Adrenal gland (tissue), 12 donors: ENCODE measurements around the gene LEF1. TPM values are rescaled to one million over a fixed set of nuclear protein-coding genes. Genes with fewer than 3 reads are reported as not detected.

ENCODE experiments used
- DNase-seq, 7 donors: peaks; one replicate each; pipeline ENCODE4 v3.0.0-alpha.2; 2019 to 2020
- H3K27ac ChIP-seq, 5 donors: fragments of 200-600 bp; sonication (generic) in 4 of 5; 1 replicate in 3 of 5; 2 replicates in 2 of 5; pipeline versions ENCODE4 v1.5.1 to v1.8.0; 2016 to 2020; ENCODE audit warnings: mild to moderate bottlenecking in 1 of 5
- H3K27me3 ChIP-seq: fragments of 200-600 bp; 2 replicates; pipeline ENCODE4 v1.8.0; 2021
- H3K36me3 ChIP-seq, 2 donors: fragments of 200-600 bp; replicated peaks in 1 of 2; 1 replicate in 1 of 2; 2 replicates in 1 of 2; pipeline versions ENCODE4 v1.5.1 to v1.8.0; 2018 to 2022
- H3K4me1 ChIP-seq, 2 donors: fragments of 200-600 bp; replicated peaks in 1 of 2; 1 replicate in 1 of 2; 2 replicates in 1 of 2; pipeline versions ENCODE4 v1.5.1 to v1.8.0; 2018 to 2021
- H3K4me3 ChIP-seq, 4 donors: fragments of 200-600 bp; sonication (generic) in 3 of 4; one replicate each; pipeline ENCODE4 v1.5.1; 2016 to 2018
- H3K9me3 ChIP-seq, 3 donors: fragments of 200-600 bp; sonication (generic) in 1 of 3; replicated peaks in 1 of 3; 1 replicate in 2 of 3; 2 replicates in 1 of 3; pipeline versions ENCODE4 v1.5.1 to v1.8.0; 2016 to 2021
- POLR2A ChIP-seq, 2 donors: fragments of 450-650 bp; IDR thresholded peaks; one replicate each; pipeline ENCODE4 v1.6.1; 2017; ENCODE audit warnings: antibody characterized with exemption in 2 of 2, mild to moderate bottlenecking in 2 of 2, moderate library complexity in 1 of 2
- WGBS, 4 donors: extraction: QIAGEN DNeasy Blood & Tissue Kit in 2 of 4; methylation state at CpG; one replicate each; pipeline versions ENCODE4 v1.1.5 to v1.1.7; 2013 to 2017; 5-methylcytosine and 5-hydroxymethylcytosine counted together
- intact Hi-C, 2 donors: fragments of 100-400 bp; cut with DNase I; formaldehyde crosslinking; loops; one replicate each; pipeline versions ENCODE4 v1.14.1 to v1.15.0; 2022 to 2023
- polyA plus RNA-seq, 3 donors: library from polyadenylated mRNA; stranded (reverse); fragments of 200-250 nt in 2 of 3; fragments of 350-450 nt in 1 of 3; fragmentation: Illumina TruSeq in 1 of 3; extraction: RNeasy Lipid Tissue Mini Kit (QIAGEN cat#74804) in 1 of 3; gene quantifications; one replicate each; pipeline ENCODE4 v1.2.3, GENCODE V29; 2013 to 2014
- total RNA-seq, 9 donors: library from RNA; depleted of rRNA in 4 of 9; stranded (reverse); fragments of >200 nt in 4 of 9; fragments of 120-200 nt in 1 of 9; fragmentation: NEBNext Ultra II Directional in 1 of 9; extraction: Animal tissue kit (Norgen Biotek cat#: 25700) in 1 of 9; gene quantifications; one replicate each; pipeline versions ENCODE4 v1.1.0 to v1.2.4, GENCODE V29; 2013 to 2023
- TF ChIP-seq, protein P1 (sequence below), 6 experiments: fragments of 450-650 bp in 4 of 6; fragments of 200-600 bp in 2 of 6; sonication (generic) in 1 of 6; IDR thresholded peaks; 1 replicate in 5 of 6; 2 replicates in 1 of 6; pipeline versions ENCODE4 v1.5.1 to v1.8.0; 2016 to 2021; ENCODE audit warnings: antibody characterized with exemption in 6 of 6, mild to moderate bottlenecking in 2 of 6, moderate library complexity in 1 of 6
- donor health status: healthy with polysubstance abuse.
- donor health status: Bipolar disorder and iron deficiency.
- donor health status: DM: yes; HTN: yes; CAD: no.
- donor health status: DM: no; HTN: no; CAD: no.
- donor health status: DM: no; HTN: no; CAD: no.
- donor health status: DM: yes; HTN: yes; CAD: no.

Gene LEF1
- total and polyA plus RNA-seq, 12 donors: 6.1 to 78.2 (median 41.5) TPM

DNA sequence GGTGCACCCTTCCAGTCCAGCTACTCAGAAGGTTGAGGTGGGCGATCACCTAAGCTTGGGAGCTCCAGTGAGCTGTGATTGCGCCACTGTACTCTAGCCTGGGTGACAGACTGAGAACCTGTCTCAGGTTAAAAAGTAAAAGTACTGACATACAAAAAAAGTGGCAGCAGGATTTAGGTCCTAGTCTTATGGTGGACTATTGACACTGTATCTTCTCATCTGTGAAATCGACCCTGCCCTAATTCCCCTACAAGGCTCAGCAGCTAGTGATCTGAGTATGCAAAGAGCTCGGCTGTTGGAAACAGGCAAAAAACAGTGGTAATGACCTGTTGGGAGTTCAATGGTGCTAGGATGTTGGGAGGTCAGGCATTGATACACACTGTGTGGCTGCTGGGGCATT is 57.0 kb downstream of the LEF1 start:
- H3K4me3 ChIP-seq: no peak overlapping the region
- H3K27ac ChIP-seq: no peak overlapping the region
- H3K4me1 ChIP-seq: peaks cover 6 to 10% of the 10 kb centered on the region in 2 donors
- H3K36me3 ChIP-seq: no peaks in the 10 kb centered on the region
- TF ChIP-seq, protein P1, sequence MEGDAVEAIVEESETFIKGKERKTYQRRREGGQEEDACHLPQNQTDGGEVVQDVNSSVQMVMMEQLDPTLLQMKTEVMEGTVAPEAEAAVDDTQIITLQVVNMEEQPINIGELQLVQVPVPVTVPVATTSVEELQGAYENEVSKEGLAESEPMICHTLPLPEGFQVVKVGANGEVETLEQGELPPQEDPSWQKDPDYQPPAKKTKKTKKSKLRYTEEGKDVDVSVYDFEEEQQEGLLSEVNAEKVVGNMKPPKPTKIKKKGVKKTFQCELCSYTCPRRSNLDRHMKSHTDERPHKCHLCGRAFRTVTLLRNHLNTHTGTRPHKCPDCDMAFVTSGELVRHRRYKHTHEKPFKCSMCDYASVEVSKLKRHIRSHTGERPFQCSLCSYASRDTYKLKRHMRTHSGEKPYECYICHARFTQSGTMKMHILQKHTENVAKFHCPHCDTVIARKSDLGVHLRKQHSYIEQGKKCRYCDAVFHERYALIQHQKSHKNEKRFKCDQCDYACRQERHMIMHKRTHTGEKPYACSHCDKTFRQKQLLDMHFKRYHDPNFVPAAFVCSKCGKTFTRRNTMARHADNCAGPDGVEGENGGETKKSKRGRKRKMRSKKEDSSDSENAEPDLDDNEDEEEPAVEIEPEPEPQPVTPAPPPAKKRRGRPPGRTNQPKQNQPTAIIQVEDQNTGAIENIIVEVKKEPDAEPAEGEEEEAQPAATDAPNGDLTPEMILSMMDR (IDR thresholded peaks at IDR 0.05): no peak
- TF ChIP-seq POLR2A (IDR thresholded peaks at IDR 0.05): no peak
- no peak for DNase-seq
- H3K9me3 ChIP-seq: no peaks in the 10 kb centered on the region
- 89 to 96% (median 93%) methylated on average over 4 of the region's 4 CpGs for WGBS, 4 donors
- no peaks in the 10 kb centered on the region for H3K27me3 ChIP-seq
- intact Hi-C loops: no loop called here

DNA sequence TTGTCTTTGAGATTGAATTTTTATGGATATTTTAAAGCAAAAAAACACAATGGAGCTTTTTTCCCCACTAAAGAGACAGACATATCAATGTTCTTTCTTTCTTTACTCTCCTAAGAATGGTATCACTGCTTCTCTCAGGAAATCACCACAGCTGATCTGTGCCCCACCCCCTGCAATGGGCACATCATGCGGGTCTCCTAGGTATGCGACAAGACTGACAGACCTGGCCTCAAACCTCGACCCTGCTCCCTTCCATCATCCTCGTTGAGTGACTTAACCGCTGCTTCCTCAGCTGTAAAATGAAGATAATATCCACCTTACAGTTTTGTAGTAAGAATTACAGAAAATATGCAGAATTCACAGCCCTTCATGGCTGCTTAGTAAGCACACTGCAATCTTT is 58.3 kb downstream of the LEF1 start:
- 81 to 84% (median 82%) methylated on average over 5 of the region's 5 CpGs for WGBS, 4 donors

DNA sequence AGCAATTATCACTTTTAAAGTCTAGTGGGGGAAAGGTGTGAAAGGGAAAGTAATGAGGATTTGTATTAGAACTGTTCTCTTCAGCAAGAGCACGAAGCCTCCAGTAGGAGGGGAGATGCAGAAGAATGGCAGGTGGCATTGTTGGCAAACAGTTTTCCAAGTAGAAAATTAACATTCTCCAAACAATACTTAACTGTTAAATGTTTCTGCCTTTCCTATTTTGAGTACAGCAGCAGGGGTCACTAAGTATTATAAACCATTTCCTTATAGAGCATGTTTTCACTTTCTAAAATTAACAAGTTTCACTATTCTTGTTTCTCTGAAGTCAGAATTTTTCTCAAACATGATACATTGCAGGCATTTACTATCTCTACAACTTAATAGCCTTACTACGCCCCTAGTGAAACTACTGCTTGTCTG is 58.7 kb downstream of the LEF1 start:
- Histone ChIP-seq H3K27me3 (no peaks in the 10 kb centered on the region), H3K4me1 (peaks cover 0 to 2% of the 10 kb centered on the region in 2 donors), H3K9me3 (no peaks in the 10 kb centered on the region), H3K27ac (no peak overlapping the region), H3K4me3 (no peak overlapping the region), H3K36me3 (no peaks in the 10 kb centered on the region)
- DNase-seq: no peak
- WGBS, 4 donors: 70 to 89% (median 85%) methylated on average over 2 of the region's 2 CpGs
- TF ChIP-seq, protein P1 (IDR thresholded peaks at IDR 0.05): no peak
- TF ChIP-seq POLR2A (IDR thresholded peaks at IDR 0.05): no peak
- intact Hi-C loops: no loop called here

More for the DNA sequence above, 58.3 kb downstream of the LEF1 start:
- H3K4me1 ChIP-seq: peaks cover 0 to 6% of the 10 kb centered on the region in 2 donors
- H3K27ac ChIP-seq: no peak overlapping the region
- no peak for DNase-seq
- no peaks in the 10 kb centered on the region for H3K9me3 ChIP-seq
- no peak overlapping the region for H3K4me3 ChIP-seq
- no peaks in the 10 kb centered on the region for H3K36me3 ChIP-seq
- TF ChIP-seq POLR2A (IDR thresholded peaks at IDR 0.05): no peak
- TF ChIP-seq, protein P1 (IDR thresholded peaks at IDR 0.05): no peak
- H3K27me3 ChIP-seq: no peaks in the 10 kb centered on the region
- intact Hi-C loops: no loop called here

DNA sequence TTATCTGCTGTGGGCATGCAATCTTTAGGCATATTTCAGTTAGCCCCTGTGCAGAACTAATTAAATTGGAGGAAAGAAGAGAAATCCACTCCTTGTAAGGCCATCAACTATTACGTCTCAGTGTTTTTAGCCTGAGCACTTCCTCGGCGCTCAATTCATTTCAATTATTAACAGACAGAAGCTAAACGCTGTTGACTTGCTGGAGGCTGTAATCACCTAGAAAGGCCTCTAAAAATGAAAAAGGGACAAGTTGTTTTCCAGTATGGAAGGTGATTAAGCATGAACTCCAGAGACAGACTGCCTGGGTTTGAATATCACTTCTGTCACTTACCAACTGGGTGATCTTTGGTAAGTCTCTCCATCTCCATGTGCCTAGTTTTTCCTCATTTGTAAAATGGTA is 59.6 kb downstream of the LEF1 start:
- H3K36me3 ChIP-seq: no peaks in the 10 kb centered on the region
- intact Hi-C loops: no loop called here
- no peaks in the 10 kb centered on the region for H3K27me3 ChIP-seq
- 86 to 93% (median 87%) methylated on average over 4 of the region's 4 CpGs for WGBS, 4 donors
- H3K4me3 ChIP-seq: no peak overlapping the region
- no peaks in the 10 kb centered on the region for H3K4me1 ChIP-seq
- H3K27ac ChIP-seq: no peak overlapping the region
- DNase-seq: no peak
- TF ChIP-seq, protein P1 (IDR thresholded peaks at IDR 0.05): no peak
- TF ChIP-seq POLR2A (IDR thresholded peaks at IDR 0.05): no peak
- H3K9me3 ChIP-seq: no peaks in the 10 kb centered on the region
